Measurements from ENCODE around the gene SLC6A6. TPM values are rescaled to one million over a fixed set of nuclear protein-coding genes. Genes with fewer than 3 reads are reported as not detected.

SLC6A6 gene
- total and polyA plus RNA-seq, 2 experiments from 2014 or later = 27.5 to 150 TPM

GRCh38 chr3:14520967-14521366 lies 118.6 kb downstream of the SLC6A6 start:
- no peak overlapping the region for H3K4me3 Mint-ChIP-seq
- H3K9me2 ChIP-seq (ENCODE audit: insufficient read depth) = no peaks in the 10 kb centered on the region
- no peaks in the 10 kb centered on the region for H3F3A ChIP-seq (replicated peaks; ENCODE audit: low read depth)
- H3K36me3 ChIP-seq (ENCODE audit: insufficient read depth) = no peaks in the 10 kb centered on the region
- peaks cover 8% of the 10 kb centered on the region for H3K4me1 Mint-ChIP-seq
- H3K27me3 ChIP-seq (ENCODE audit: insufficient read depth) = no peaks in the 10 kb centered on the region
- H3K4me3 ChIP-seq = no peak overlapping the region
- H3K9me3 Mint-ChIP-seq = no peaks in the 10 kb centered on the region
- no peaks in the 10 kb centered on the region for H3K79me2 ChIP-seq (replicated peaks; ENCODE audit: insufficient read depth)
- TF ChIP-seq JUNB (IDR thresholded peaks at IDR 0.05; ENCODE audit: unreplicated experiment) (no peak), EZH2 (IDR thresholded peaks at IDR 0.05; ENCODE audit: low read depth, unreplicated experiment) (no peak), CTCF (conservative IDR thresholded peaks at IDR 0.05; ENCODE audit: low read depth in 2 of 2) (no peak), ZNF114 (CRISPR knock-in tag; IDR thresholded peaks at IDR 0.05) (no peak), STAT1 (IDR thresholded peaks at IDR 0.05; ENCODE audit: unreplicated experiment) (no peak), POLR2AphosphoS5 (IDR thresholded peaks at IDR 0.05; ENCODE audit: low read depth) (no peak), EZH2phosphoT487 (IDR thresholded peaks at IDR 0.05; ENCODE audit: unreplicated experiment) (no peak), REST (IDR thresholded peaks at IDR 0.05; ENCODE audit: unreplicated experiment) (no peak), NANOG (IDR thresholded peaks at IDR 0.05; ENCODE audit: borderline replicate concordance) (no peak), ETS1 (IDR thresholded peaks at IDR 0.05) (no peak), ZNF462 (CRISPR knock-in tag; IDR thresholded peaks at IDR 0.05) (no peak), ZNF331 (CRISPR knock-in tag; IDR thresholded peaks at IDR 0.05; ENCODE audit: low read depth) (no peak), CREB1 (CRISPR knock-in tag; IDR thresholded peaks at IDR 0.05; ENCODE audit: low read depth) (no peak)
- no peak overlapping the region for H2AFZ ChIP-seq
- ATAC-seq (no peak), DNase-seq (ENCODE audit: low spot score) (no peak)
- H3K27ac Mint-ChIP-seq = peak overlapping the region; percentile 60; the same call in 1 of the 2 replicates
- H4K20me1 ChIP-seq (replicated peaks; ENCODE audit: insufficient read depth) = no peaks in the 10 kb centered on the region
- no peaks in the 10 kb centered on the region for H3K36me3 Mint-ChIP-seq (ENCODE audit: low read depth)
- peaks cover 2% of the 10 kb centered on the region; the same call in 1 of the 2 replicates for H3K4me1 ChIP-seq (ENCODE audit: insufficient read depth)
- no peak overlapping the region for H3K27ac ChIP-seq (ENCODE audit: low read depth)
- H3K4me2 ChIP-seq = no peak overlapping the region
- peaks cover 11% of the 10 kb centered on the region for H3K27me3 Mint-ChIP-seq (ENCODE audit: insufficient read depth, low read depth, poor library complexity)

Data from GM23338 (cell line).